ENCODE data around the gene KCNMA1. TPM values are rescaled to one million over a fixed set of nuclear protein-coding genes. Genes with fewer than 3 reads are reported as not detected.

KCNMA1 gene
- polyA plus RNA-seq, 1 donor = 15.2 TPM

DNA sequence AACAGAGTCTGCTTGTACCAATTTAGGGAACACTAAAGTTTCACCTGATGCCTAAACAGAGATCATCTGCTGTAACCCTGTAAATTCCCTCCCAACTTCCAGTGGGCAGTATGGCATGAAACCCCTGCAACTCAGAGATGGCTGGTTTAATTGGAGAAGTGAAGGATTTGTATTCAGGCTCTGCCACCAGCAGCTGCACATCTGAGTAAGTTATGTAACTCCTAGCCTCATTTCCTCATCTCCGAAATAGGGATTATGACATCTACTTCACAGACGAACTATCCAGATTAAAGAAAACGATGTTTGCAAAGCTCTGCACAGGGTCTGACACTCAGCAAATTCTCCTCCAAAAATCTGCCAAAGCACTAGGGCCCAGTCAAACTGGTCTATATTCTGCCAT, 493.0 kb downstream of the KCNMA1 start:
- no peak for DNase-seq

DNA sequence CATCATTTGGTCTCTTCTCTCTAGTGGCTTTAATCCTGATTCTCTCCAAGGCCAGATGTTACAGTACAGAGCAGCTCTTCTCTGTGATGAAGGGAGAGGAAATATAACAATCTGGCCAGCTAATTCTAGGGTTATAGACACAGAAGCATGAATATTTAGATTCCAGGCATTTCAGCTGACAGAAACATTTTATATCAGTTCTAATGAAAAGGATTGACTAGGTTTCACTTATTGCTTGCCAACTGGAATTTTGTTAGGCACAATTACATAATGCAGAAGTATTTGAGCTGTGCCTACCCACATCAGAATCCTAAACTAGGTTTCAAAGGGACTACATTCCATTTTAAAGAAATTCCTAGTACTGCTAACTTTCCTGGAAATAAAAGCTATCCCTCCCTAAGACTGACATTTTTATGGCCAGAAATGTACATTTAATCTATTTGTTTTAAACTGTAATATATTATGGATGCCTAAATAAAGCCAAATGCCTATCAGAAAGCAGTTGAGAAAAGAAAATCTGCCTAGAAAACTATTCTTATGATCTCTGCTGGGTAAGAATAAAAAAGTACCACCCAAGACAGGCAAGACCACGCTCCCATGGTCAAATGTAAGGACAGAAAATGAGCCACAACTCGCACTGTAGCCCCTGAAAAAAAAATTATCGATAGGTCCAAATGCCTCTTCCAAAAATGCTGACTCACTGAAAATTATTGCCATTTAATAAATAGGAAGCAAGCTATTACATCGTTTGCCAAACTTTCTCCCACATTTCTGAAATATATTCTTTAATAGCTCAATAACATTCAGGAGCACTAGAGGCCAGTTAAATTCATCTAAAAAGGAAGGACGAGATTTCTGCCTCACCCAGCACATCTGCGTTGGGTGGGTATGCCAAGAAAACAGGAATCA, 498.1 kb downstream of the KCNMA1 start:
- DNase-seq = no peak

DNA sequence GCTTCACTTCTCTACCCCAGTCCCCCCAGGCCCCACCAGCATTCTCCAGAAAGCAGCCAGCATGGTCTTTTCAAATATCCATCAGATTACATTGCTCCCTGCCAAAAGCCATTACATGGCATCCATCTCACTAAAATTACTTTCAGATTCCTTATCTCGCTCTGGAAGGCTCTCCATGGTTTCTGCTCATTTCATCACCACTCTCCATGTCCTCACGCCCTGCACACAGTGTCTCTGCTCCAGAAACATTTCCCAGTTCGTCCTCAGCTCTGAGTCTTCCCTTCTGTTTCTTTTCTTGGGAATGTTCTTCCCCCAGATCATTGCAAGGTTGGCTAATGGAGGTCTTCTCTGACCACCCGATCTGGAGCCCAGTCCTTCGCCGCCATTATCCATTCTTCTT, 499.1 kb downstream of the KCNMA1 start:
- DNase-seq = no peak

DNA sequence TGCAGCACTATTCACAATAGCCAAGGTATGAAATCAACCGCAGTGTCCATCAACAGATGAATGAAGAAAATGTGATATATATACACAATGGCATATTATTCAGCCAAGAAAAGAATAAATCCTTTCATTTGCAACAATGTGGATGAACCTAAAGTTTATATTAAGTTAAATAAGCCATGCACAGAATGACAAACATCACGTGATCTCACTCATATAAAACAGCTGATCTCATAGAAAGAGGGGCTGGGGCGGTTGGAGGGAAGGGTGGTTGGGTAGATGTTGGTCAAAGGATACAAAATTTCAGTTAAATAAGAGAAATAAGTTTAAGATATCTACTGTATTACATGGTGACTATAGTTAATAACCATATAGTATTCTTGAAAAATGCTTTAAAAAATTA, 502.1 kb downstream of the KCNMA1 start:
- no peak for DNase-seq

DNA sequence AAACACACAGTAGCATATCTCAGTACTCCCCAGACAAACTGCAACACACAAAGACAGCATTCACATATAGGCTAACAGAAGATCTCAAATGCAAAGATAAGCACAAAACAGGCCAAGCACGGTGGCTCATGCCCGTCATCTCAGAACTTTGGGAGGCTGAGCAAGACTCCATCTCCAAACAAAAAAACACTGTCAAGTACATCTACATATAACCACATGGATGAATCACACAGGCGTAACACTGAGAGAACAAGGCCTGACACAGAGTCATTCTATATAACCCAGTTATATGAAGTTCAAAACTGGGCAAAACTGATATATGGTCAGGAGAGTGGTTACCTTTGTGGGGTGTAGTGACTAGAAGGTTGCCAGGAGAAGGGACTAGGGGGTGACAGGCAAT, 506.4 kb downstream of the KCNMA1 start:
- DNase-seq = no peak

DNA sequence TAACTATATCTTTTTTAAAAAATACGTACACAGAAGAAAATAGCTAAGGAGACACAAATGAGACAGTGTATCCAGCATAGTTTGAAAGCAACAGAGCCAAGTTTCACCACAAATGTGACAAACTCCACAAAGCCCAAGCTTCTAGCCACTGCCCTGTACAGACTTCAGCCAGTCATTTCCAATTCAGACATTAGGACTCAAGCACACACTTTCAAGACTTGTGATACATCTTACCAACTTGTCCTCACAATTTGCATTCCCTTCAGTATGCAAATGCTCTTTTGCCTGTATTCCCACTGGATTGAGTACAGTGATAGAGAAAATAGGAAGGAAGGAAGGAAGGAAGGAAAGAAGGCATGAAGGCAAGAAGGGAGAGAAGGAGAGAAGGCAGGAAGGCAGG, 510.4 kb downstream of the KCNMA1 start:
- no peak for DNase-seq

DNA sequence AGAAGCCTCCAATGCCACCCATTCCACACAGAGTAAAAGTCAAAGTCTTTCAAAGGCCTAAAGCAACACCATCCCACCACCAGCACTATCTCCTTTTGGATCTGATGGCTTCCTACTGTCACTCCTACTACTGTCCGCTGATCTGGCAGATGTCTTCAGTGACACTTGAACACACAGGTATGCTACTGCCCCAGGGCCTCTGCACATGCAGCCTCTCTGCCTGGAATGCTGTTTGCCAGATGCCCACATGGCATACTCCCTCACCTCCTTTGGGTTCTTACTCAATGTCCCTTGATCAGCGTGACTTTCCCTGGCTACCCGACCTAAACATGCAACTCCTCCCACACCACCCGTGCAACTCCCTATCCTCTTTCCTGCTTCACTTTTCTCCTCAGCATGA, 512.4 kb downstream of the KCNMA1 start:
- no peak for DNase-seq

DNA sequence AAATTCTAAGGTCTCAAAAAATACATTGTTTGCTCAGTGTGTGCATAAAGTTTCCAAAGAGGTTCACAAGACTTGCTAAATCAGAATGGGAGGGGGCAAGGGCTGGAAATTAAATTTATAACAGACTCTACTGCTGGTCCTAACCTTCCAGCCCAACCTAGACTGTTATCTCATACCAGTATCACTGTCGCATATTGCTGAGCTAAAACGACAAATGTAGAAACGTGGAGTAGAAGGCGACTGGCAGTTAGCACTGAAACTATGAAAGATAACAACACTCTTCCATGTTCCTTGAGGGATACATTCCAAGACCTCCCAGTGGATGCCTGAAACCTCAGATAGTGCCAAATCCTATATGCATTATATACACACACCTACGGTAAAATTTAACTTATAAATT, 514.3 kb downstream of the KCNMA1 start:
- DNase-seq = no peak

DNA sequence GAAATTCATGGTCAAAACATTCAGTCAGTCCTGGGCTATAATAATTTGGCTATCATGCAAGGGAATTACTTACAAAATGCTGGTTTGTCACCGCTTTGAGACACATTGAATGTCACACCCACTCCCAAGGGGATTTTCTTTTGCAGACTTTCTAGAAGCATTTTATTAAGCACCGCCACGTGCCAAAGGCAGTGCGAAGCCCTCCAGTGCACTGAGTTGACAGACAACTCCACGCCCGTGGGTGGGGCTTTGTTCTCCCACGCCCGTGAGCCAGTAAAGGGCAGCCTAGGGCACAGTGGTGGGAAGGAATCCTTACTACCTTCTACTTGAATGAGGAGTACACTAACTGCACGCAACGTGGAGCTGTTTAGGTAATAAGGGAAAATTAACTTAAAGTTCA, 515.8 kb downstream of the KCNMA1 start:
- DNase-seq = no peak

DNA sequence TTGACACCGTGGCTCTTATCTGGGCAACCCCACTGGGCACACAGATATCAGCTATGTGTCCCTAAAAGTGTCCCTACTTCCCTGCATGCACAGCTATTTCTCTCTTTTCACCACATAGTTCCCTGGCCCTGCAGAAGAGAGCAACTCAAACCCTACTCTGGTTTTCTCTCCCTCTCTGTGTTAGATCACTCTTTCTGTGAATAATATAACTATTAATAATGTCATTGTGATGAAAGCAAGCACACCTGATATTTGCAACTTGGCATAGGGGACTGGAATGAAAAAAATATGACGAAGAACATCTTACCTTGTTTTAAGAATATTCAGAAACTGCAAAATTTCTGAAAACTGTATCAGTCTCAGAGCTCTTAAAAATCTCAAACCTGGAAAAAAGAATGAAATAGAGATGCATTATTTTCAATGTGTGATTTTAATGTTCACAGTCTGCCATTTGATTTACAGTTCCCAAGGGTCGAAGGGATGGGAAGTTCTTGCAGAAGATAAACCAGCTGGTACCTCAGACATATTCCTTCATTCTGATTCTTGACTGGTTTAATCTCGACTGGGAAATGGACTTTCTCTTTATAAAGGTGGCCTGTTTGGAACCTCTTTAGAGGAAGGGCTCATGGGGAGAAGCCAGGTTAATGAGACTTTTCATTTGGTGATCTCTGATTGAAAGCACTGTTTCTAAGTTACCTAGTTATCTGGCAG, 516.8 kb downstream of the KCNMA1 start:
- DNase-seq = no peak

DNA sequence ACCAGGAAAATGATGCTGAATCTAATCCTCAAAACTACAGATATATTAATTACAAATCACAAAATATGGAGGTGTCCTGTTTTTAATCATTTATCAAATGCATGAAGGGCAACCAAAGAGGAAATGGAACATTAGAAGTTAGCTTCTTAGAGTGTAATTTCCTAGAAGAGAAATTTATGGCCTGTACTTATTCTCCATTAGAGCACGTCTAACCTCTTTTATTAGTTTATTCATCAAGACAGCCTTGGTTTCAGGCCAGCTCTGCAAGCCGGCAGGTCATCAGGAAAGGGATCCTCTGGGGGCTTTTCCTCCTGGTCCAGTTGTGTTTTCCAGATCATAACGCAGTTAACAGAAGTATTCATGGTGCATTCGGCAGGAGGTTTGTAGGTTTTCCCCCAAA, 517.6 kb downstream of the KCNMA1 start:
- DNase-seq = no peak

DNA sequence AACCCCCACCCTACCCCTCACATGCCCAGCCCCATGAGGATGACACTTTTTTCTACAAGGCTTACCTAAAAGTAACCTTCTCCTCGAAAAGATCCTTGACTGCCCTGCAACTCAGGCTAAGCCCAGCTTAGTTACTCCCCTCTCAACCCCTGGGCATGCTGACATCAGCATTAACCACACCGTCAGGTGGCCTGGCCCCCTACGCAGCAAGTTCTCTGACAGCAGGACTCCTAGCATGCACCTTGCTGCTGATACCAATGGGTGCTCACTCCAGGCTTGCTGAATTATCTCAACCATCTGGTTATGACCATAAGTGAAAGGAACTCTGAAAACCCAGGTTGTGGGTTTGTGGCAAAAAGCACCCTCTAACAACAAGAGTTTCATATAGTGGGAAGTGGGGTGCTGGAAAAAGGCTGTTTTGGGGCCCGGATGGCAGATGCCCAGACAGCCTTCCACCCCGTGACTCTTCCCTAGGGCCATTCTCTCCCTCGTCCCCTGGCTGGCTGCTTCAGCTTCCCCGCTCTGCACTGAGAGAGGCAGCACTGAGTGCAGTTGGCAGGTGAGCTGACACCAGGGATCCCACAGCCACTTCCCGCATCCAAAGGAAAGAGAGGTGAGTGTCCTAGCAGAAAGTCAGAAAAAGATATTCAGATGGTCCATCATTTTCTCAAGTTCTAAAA, 518.9 kb downstream of the KCNMA1 start:
- no peak for DNase-seq

DNA sequence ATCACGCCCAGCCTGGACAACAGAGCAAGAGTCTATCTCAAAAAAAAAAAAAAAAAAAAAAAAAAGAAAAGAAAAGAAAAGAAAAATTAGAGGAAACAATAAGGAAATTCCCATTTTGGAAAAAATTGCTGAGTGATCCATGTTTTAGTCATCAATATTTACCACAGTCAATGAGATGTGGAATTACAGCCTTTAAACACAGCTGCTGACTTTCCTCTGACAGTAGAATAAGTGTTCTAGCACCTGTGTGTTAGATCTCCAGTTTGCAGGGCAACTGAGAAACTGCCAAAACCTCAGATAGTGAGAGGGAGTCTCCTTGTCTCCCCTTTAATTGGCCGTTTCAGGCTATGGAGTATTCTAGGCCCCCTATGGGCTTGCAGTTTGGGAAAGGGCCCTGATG, 520.1 kb downstream of the KCNMA1 start:
- no peak for DNase-seq

DNA sequence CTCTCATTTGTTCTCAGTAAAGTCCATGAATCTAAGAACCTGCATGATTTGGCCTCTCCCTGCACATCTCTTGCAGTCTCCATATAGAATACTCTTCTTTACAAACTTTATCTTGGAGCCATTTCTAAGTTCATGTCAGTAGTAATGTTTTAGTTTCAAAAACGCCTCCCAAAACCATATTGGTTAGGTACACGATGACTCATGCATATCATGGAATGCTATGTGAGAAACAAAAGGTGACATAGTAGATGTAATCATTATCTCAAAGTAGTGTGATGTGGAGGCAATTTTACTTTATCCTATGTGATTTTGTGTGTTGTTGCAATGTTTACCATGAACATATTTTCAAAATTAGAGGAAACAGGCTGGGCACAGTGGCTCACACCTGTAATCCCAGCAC, 520.7 kb downstream of the KCNMA1 start:
- DNase-seq = no peak

DNA sequence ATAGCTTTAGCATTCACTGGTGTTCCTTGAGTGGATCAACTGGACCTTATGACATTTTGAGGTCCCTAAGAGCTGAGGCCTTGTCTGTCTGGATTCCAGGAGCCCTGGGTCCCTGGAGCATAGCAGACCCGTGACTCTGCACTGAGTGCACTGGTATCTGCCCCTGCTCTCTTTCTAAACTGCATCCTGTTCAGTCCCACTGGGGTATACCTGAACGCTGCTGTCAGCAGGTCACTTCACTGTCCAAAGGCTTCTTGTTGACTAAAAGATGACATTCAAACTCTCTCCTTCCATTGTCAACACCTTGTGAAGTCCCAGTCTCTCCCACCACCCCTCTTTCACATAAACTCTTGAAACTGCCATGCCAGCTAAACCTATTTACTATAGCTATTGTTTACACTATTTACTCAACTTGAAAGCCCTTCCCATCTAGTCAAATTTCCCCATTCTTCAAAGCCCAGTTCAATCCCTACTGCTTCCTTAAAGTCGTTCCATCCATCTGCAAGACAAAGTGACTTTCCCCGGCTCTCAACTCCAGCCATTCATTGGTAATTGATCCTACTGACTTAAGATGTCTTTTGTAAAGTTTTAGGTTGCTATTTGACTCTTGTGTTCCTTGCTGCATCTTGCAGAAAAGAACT, 523.3 kb downstream of the KCNMA1 start:
- DNase-seq = no peak

DNA sequence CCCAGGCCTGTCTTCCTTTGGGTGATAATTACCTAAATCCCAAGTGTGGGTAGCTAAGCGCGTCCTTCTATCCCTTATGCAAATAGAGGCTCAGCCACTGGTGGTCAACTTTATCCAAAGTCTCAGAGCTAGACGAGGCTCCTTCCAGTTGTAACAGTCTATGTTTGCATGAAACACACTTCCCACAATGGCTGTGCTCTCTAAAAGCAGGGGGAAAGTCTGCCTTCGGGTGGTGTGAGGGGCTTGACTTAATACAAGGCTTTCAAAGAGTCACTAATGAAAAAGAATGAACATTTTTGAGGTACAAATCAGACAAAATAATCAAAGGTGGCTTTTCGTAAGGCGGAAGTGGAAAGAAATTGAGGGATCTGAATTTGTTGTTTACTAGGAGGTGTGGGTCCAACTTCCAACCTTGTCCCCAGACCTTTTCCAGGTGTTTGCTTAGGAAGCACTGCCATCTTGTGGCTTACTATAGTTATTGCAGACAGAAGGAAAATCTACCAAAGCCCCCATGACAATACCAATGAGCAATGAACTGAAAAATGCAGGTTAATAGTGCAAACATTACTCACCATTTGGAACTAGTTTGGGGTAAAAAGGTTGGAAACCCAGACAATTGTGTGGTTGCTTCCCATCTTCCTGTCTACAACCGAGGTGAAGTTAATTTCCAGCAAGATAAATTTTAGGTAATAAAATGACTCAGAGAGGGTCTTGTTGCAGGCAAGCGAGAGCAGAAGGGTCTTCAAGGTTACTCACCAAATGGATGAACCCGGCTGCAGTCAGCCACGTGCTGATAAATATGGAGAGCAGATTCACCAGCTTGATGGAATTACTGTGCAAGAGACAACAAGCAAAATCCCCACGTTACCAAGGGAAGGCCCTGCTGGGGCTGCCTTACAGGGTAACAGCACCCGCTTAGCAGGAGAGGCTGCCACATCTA, 525.7 kb downstream of the KCNMA1 start:
- peak; percentile 63 for DNase-seq

DNA sequence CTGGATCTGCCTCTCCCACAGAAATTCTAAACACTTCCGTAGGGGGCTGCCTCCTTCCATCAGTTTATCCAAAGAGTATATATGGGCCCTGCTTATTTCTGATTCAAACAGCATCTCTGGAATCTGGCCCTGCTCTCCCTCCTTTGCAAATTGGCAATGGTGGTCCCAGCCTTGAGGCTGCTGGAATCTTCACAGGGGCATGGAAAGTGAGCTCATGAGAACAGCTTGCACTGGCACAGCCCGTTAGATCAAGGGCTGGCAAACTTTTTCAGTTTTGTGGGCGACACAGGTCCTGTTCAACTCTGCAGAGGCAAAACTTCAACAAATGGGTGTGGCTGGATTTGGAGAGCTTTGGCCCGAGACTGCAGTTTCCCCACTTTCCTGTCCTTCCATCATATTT, 526.9 kb downstream of the KCNMA1 start:
- DNase-seq = no peak

DNA sequence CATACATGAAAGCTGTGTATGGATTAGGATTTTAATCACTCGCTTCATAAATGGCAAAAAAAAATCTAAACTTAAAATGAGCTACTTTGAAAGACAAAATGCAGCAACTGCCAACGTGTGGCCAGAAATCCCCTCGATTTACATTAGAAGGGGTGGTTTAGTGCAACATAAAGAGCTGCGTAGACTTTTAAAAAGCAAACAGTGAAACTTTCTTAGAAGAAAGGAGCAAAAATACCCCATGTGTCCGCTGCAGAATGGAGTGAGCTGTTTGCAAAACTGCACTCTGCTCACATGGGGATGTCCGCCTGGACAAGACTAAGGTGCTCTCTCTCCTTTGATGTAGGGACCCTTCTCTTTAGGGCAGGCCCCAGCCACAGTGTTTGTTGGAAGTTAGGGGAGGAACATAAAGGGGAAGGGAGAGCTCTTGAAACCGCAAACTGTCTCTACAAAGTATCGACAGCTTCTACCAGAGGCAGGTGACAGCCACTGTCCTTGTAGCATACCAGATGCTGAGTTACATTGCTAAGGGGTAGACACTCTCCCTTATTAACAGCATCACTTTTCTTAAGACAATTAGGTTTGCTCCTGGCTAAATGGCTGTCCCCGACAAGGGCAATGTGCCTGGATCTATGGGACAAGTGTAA, 528.1 kb downstream of the KCNMA1 start:
- no peak for DNase-seq

DNA sequence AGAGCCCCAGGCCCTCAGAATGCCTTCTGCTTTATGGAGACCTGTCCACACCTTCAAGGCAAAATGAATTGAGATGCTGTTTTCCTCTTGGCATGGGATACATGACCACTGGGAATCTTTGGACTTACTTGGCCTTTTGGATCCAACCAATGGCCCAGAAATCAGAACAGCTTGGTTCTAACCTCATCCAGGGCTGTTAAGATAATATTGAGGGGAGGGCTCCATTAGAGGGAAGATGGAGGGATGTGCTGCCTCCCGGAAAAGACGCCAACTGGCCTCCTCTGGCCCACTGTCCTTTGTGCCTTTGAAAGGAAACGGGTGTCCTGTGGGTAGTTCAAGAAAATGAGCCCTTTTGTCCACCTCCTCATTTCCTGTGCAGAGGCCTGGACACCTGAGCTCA, 530.9 kb downstream of the KCNMA1 start:
- DNase-seq = no peak

DNA sequence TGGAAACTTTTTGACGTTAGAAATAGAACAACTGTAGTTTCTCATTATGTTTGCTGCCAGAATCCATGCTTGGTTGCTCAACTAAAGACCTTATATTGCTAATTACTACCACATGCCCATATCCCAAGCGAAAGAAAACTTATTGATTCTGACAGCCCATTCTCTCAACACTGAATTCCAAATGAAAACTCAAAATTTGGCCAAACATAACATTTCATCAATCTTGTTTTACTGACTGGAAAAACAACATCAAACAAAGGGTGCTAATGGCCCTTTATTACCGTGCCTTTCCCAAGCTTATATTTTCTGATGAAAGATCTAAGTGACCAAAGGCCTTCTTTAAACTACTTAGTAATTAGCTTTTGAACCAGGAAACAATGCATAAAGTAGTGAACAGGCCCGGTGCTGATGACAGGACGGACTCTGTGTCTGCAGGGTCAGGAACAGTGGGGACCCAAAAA, 531.8 kb downstream of the KCNMA1 start:
- DNase-seq = no peak

DNA sequence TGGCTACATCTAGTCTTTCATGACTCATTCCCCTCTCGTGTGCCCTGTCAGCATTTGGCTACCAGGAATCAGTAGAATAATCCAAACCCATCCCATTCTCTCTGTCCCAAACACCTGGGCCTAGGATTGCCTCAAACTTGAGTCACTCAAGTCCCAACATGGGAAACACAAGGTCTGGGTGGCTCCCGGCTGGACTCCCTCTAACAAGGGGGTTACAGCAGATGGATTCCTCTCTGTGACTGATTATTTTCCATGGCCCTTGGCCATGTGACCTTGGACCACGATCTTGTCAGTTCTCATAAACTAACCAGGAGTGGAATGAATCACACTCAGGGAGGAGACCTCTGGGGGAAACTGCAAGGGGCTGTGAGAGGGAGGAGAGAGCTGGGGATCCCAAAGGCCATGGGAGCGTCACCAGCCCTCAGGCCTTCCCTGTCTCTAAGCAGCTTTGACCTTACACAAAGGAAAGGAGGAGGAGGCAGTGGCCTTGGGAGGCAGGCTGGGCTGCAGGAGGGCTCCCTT, 533.1 kb downstream of the KCNMA1 start:
- no peak for DNase-seq

Measured in hindlimb muscle (tissue), 1 donor.